ENCODE data around the gene CDC42BPA. TPM values are rescaled to one million over a fixed set of nuclear protein-coding genes. Genes with fewer than 3 reads are reported as not detected.
A peak's percentile ranks its signal among the peaks of the same experiment; 100 is the strongest.

CDC42BPA gene
- total and polyA plus RNA-seq, 9 of the 15 experiments (the other 6 are each of a cell fraction or from before 2014, with no cell fraction given), result 8.0 to 77.5 (median 52.1) TPM

- 78% methylated on average over 13 of the region's 18 CpGs for WGBS (ENCODE audit: insufficient coverage, low coverage, missing lambda C conversion rate)
Measured at GRCh38 chr1:226981838-226982237, 336.5 kb downstream of the CDC42BPA start.

GRCh38 chr1:226981386-226981817 lies 336.9 kb downstream of the CDC42BPA start:
- no peaks in the 10 kb centered on the region for H3K9me3 ChIP-seq (replicated peaks; ENCODE audit: control insufficient read depth, insufficient read depth, low read depth, low read length)
- peaks cover 18% of the 10 kb centered on the region; the same call in 1 of the 3 replicates for H3K36me3 ChIP-seq (ENCODE audit: control insufficient read depth, insufficient read depth, low read length)
- FAIRE-seq (no peak), ATAC-seq (no peak), DNase-seq (ENCODE audit: extremely low read depth in 1 of 4, low spot score in 3 of 4) (no peak)
- 68% methylated on average over 12 of the region's 12 CpGs for WGBS (ENCODE audit: insufficient coverage, low coverage, missing lambda C conversion rate)
- no peak overlapping the region; a peak in 1 of 4 replicates for H3K9ac ChIP-seq (ENCODE audit: insufficient read depth in 1 of 2, low read depth in 2 of 2, low read length in 2 of 2)
- peaks cover 4% of the 10 kb centered on the region for H3K9me1 ChIP-seq (ENCODE audit: control insufficient read depth, insufficient read depth, low read length)
- BruUV-seq (replicated peaks), result no TSS peak
- H3K4me1 ChIP-seq (replicated peaks in 1 of 2; ENCODE audit: control insufficient read depth in 2 of 2, insufficient read depth in 2 of 2, low read length in 2 of 2), result peaks cover 0 to 53% of the 10 kb centered on the region in 2 experiments; a peak in 2 of 5 replicates
- POLR2A ChIA-PET, result interaction anchor here (2.3 kb wide), 1 partner anchor 12 kb away, joined by 6 read pairs; no protein-coding TSS in a partner anchor
- no peak overlapping the region for H3K4me2 ChIP-seq (ENCODE audit: insufficient read depth, low read length)
- no peaks in the 10 kb centered on the region for H4K20me1 ChIP-seq (replicated peaks; ENCODE audit: control insufficient read depth, insufficient read depth, low read length)
- H2AFZ ChIP-seq (ENCODE audit: low read depth, low read length), result no peak overlapping the region
- no peaks in the 10 kb centered on the region for H3K27me3 ChIP-seq (ENCODE audit: control insufficient read depth in 2 of 2, insufficient read depth in 2 of 2, low read length in 2 of 2)
- H3K27ac ChIP-seq (ENCODE audit: extremely low read depth, low read depth, low read length), result no peak overlapping the region
- CTCF ChIA-PET (ENCODE audit: low intra/inter-chr PET ratio), result no interaction called here
- no peak overlapping the region for H3K4me3 ChIP-seq
- H3K79me2 ChIP-seq (ENCODE audit: control insufficient read depth, insufficient read depth, low read length), result no peaks in the 10 kb centered on the region
- in situ Hi-C loops (cut with MboI) (no loop called here), intact Hi-C loops (cut with micrococcal nuclease) (no loop called here)
- TF ChIP-seq POLR2G (IDR thresholded peaks at IDR 0.05; ENCODE audit: low read depth, low read length), result peak; percentile 60; the same call in 1 of the 2 replicates
- TF ChIP-seq RBFOX2 (IDR thresholded peaks at IDR 0.05; ENCODE audit: low read depth, low read length), result 0 out of 2 replicates have a peak, but pooled peaks have one; percentile 25
- TF ChIP-seq MAZ (CRISPR knock-in tag; conservative IDR thresholded peaks at IDR 0.05 in 1 of 2, IDR thresholded peaks at IDR 0.05 in 1 of 2), result no peak

More at GRCh38 chr1:226981838-226982237, 336.5 kb downstream of the CDC42BPA start:
- Histone ChIP-seq H3K4me3 (no peak overlapping the region), H3K9me1 (ENCODE audit: control insufficient read depth, insufficient read depth, low read length) (peaks cover 4% of the 10 kb centered on the region), H3K27ac (ENCODE audit: extremely low read depth, low read depth, low read length) (no peak overlapping the region), H3K79me2 (ENCODE audit: control insufficient read depth, insufficient read depth, low read length) (no peaks in the 10 kb centered on the region), H3K9me3 (replicated peaks; ENCODE audit: control insufficient read depth, insufficient read depth, low read depth, low read length) (no peaks in the 10 kb centered on the region), H3K4me1 (replicated peaks in 1 of 2; ENCODE audit: control insufficient read depth in 2 of 2, insufficient read depth in 2 of 2, low read length in 2 of 2) (peaks cover 0 to 56% of the 10 kb centered on the region in 2 experiments; a peak in 2 of 5 replicates), H3K36me3 (ENCODE audit: control insufficient read depth, insufficient read depth, low read length) (peaks cover 22% of the 10 kb centered on the region), H4K20me1 (replicated peaks; ENCODE audit: control insufficient read depth, insufficient read depth, low read length) (no peaks in the 10 kb centered on the region), H2AFZ (ENCODE audit: low read depth, low read length) (no peak overlapping the region), H3K9ac (ENCODE audit: insufficient read depth in 1 of 2, low read depth in 2 of 2, low read length in 2 of 2) (no peak overlapping the region), H3K27me3 (ENCODE audit: control insufficient read depth in 2 of 2, insufficient read depth in 2 of 2, low read length in 2 of 2) (no peaks in the 10 kb centered on the region), H3K4me2 (ENCODE audit: insufficient read depth, low read length) (no peak overlapping the region)
- intact Hi-C loops (cut with micrococcal nuclease) (no loop called here), in situ Hi-C loops (cut with MboI) (no loop called here)
- ATAC-seq (no peak), FAIRE-seq (no peak), DNase-seq (ENCODE audit: extremely low read depth in 1 of 4, low spot score in 3 of 4) (no peak)
- ChIA-PET CTCF (ENCODE audit: low intra/inter-chr PET ratio) (no interaction called here), POLR2A (interaction anchor here (0.8 kb wide), 1 partner anchor 300 kb away, joined by 3 read pairs; no protein-coding TSS in a partner anchor)
- BruUV-seq (replicated peaks), result no TSS peak
- TF ChIP-seq POLR2G (IDR thresholded peaks at IDR 0.05; ENCODE audit: low read depth, low read length), result peak; percentile 17; the same call in 1 of the 2 replicates
- no peak for TF ChIP-seq SIN3B (IDR thresholded peaks at IDR 0.05; ENCODE audit: low read depth)
